ENCODE measurements around the gene EFNA5.
A peak's percentile ranks its signal among the peaks of the same experiment; 100 is the strongest.

The EFNA5 gene

GRCh38 chr5:107553117-107553555 lies 117.6 kb downstream of the EFNA5 start:
- Histone ChIP-seq H3K4me1 (ENCODE audit: control insufficient read depth, insufficient read depth, low read length) (peaks cover 23% of the 10 kb centered on the region), H3K9me3 (ENCODE audit: control insufficient read depth, insufficient read depth, low read depth, low read length) (no peaks in the 10 kb centered on the region), H3K36me3 (ENCODE audit: control insufficient read depth in 2 of 2, insufficient read depth in 1 of 2, low read length in 2 of 2) (no peaks in the 10 kb centered on the region), H3K27ac (ENCODE audit: extremely low read depth, low read depth, low read length) (peak overlapping the region; percentile 76), H3K4me3 (ENCODE audit: low read depth, low read length) (no peak overlapping the region)
- ChIA-PET CTCF (interaction anchor here (0.7 to 1.1 kb wide), 2 partner anchors 10 to 72 kb away, joined by 3 to 4 read pairs; no protein-coding TSS in a partner anchor), POLR2A (no interaction called here)
- TF ChIP-seq ZIC2 (tag by site-specific recombination; IDR thresholded peaks at IDR 0.05), result peak; percentile 19; the same call in 1 of the 2 replicates
- no peak for TF ChIP-seq ZBTB21 (tag by site-specific recombination; IDR thresholded peaks at IDR 0.05)
- TF ChIP-seq ZFP37 (tag by site-specific recombination; IDR thresholded peaks at IDR 0.05), result no peak
- TF ChIP-seq ZNF404 (tag by site-specific recombination; IDR thresholded peaks at IDR 0.05), result no peak
- TF ChIP-seq ZNF350 (tag by site-specific recombination; IDR thresholded peaks at IDR 0.05), result no peak
- TF ChIP-seq YY2 (tag by site-specific recombination; IDR thresholded peaks at IDR 0.05), result peak; percentile 77
- TF ChIP-seq TCF7L2 (IDR thresholded peaks at IDR 0.05; ENCODE audit: borderline replicate concordance, low read depth, low read length), result no peak
- peak; percentile 98 for TF ChIP-seq MZF1 (tag by site-specific recombination; IDR thresholded peaks at IDR 0.05; ENCODE audit: borderline replicate concordance)
- TF ChIP-seq SP3 (tag by site-specific recombination; IDR thresholded peaks at IDR 0.05), result no peak
- no peak for TF ChIP-seq ZNF132 (tag by site-specific recombination; IDR thresholded peaks at IDR 0.05; ENCODE audit: borderline replicate concordance)
- no peak for TF ChIP-seq ZNF596 (tag by site-specific recombination; IDR thresholded peaks at IDR 0.05)
- 0 out of 2 replicates have a peak, but pooled peaks have one; percentile 11 for TF ChIP-seq ZEB2 (tag by site-specific recombination; IDR thresholded peaks at IDR 0.05)
- no peak for TF ChIP-seq RBAK (tag by site-specific recombination; IDR thresholded peaks at IDR 0.05)
- no peak for TF ChIP-seq ZBTB44 (tag by site-specific recombination; IDR thresholded peaks at IDR 0.05)
- TF ChIP-seq ZBTB7A (tag by site-specific recombination; IDR thresholded peaks at IDR 0.05; ENCODE audit: low read depth), result no peak
- TF ChIP-seq OSR2 (tag by site-specific recombination; IDR thresholded peaks at IDR 0.05), result 0 out of 2 replicates have a peak, but pooled peaks have one; percentile 12
- no peak for TF ChIP-seq ZNF791 (tag by site-specific recombination; IDR thresholded peaks at IDR 0.05)
- TF ChIP-seq ZNF18 (tag by site-specific recombination; IDR thresholded peaks at IDR 0.05), result no peak
- TF ChIP-seq ZNF654 (tag by site-specific recombination; IDR thresholded peaks at IDR 0.05; ENCODE audit: low read depth), result no peak
- no peak for TF ChIP-seq ZNF670 (tag by site-specific recombination; IDR thresholded peaks at IDR 0.05; ENCODE audit: low read depth)
- TF ChIP-seq HOXA7 (CRISPR knock-in tag; IDR thresholded peaks at IDR 0.05; ENCODE audit: borderline replicate concordance), result no peak
- TF ChIP-seq KLF9 (tag by site-specific recombination; IDR thresholded peaks at IDR 0.05; ENCODE audit: low read depth), result no peak
- peak; percentile 51; the same call in 1 of the 2 replicates for TF ChIP-seq ZNF518A (tag by site-specific recombination; conservative IDR thresholded peaks at IDR 0.05; ENCODE audit: low read depth)
- no peak for TF ChIP-seq ZNF140 (tag by site-specific recombination; IDR thresholded peaks at IDR 0.05)
- TF ChIP-seq PRDM4 (tag by site-specific recombination; IDR thresholded peaks at IDR 0.05), result peak; percentile 7; the same call in 1 of the 2 replicates
- no peak for TF ChIP-seq ZNF473 (tag by site-specific recombination; IDR thresholded peaks at IDR 0.05)
- TF ChIP-seq KLF10 (tag by site-specific recombination; IDR thresholded peaks at IDR 0.05), result no peak
- TF ChIP-seq ZNF701 (tag by site-specific recombination; IDR thresholded peaks at IDR 0.05), result no peak
- TF ChIP-seq ZNF239 (tag by site-specific recombination; IDR thresholded peaks at IDR 0.05), result no peak

Data from HEK293 (cell line).